ENCODE results near the gene ZMYND11. TPM values are rescaled to one million over a fixed set of nuclear protein-coding genes. Genes with fewer than 3 reads are reported as not detected.

ZMYND11 gene
- total and polyA plus RNA-seq, 12 donors: 23.6 to 153 (median 63.6) TPM

DNA sequence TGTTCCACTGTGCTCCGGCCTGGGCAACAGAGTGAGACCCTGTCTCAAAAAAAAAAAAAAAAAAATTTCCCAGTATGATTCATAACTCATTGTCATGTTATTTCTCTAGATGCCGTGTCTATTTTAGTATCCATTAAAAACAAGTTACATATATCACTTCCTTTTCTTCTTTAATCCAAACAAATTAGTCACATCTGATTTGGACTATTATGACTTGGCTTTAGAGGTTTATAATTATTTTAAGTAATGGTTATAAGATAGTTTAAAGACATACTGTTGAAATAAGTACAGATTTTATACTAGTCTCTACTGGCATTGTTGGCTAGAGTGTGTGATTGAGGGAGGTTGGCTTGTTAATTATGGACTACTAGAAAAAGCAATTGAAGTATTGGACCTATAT is 53.3 kb downstream of the ZMYND11 start:
- Histone ChIP-seq H3K4me1 (replicated peaks in 1 of 2) (peaks cover 0 to 13% of the 10 kb centered on the region in 2 donors), H3K4me3 (no peak overlapping the region), H3K27ac (no peak overlapping the region), H3K36me3 (replicated peaks in 1 of 2) (no peaks in the 10 kb centered on the region), H3K27me3 (no peaks in the 10 kb centered on the region), H3K9me3 (replicated peaks in 1 of 3) (peaks cover 0 to 10% (median 0%) of the 10 kb centered on the region in 3 donors)
- TF ChIP-seq, protein P1, sequence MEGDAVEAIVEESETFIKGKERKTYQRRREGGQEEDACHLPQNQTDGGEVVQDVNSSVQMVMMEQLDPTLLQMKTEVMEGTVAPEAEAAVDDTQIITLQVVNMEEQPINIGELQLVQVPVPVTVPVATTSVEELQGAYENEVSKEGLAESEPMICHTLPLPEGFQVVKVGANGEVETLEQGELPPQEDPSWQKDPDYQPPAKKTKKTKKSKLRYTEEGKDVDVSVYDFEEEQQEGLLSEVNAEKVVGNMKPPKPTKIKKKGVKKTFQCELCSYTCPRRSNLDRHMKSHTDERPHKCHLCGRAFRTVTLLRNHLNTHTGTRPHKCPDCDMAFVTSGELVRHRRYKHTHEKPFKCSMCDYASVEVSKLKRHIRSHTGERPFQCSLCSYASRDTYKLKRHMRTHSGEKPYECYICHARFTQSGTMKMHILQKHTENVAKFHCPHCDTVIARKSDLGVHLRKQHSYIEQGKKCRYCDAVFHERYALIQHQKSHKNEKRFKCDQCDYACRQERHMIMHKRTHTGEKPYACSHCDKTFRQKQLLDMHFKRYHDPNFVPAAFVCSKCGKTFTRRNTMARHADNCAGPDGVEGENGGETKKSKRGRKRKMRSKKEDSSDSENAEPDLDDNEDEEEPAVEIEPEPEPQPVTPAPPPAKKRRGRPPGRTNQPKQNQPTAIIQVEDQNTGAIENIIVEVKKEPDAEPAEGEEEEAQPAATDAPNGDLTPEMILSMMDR (IDR thresholded peaks at IDR 0.05): no peak
- TF ChIP-seq POLR2A (IDR thresholded peaks at IDR 0.05): no peak
- WGBS, 4 donors: 63 to 70% (median 67%) methylated on average over 2 of the region's 2 CpGs
- intact Hi-C loops (cut with DNase I): no loop called here
- DNase-seq: no peak

DNA sequence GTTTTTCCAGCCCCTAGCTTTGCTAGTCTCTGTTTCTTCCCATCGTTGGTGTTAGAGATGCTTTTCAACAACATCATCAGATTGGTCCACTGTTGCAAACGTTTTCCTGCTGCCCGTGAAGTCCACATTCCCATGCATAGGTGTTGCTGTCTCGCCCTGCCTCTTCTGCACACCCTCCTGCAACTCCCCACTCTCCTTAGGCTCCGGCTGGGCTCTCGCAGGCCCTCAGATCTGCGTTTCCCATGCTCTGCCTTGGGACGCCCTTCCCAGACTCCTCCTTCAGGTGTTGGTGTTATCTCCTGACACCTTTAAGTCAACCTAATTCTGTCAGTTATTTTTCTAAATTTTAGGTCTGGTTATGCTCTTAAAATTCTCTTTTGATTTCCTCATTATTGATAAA is 55.0 kb downstream of the ZMYND11 start:
- no peak for DNase-seq
- no peak for TF ChIP-seq POLR2A (IDR thresholded peaks at IDR 0.05)
- TF ChIP-seq, protein P1 (IDR thresholded peaks at IDR 0.05): no peak
- intact Hi-C loops (cut with DNase I): no loop called here
- 91 to 97% (median 95%) methylated on average over 8 of the region's 8 CpGs for WGBS, 4 donors
- Histone ChIP-seq H3K9me3 (replicated peaks in 1 of 3) (no peaks in the 10 kb centered on the region), H3K36me3 (replicated peaks in 1 of 2) (no peaks in the 10 kb centered on the region), H3K27me3 (no peaks in the 10 kb centered on the region), H3K27ac (no peak overlapping the region), H3K4me3 (no peak overlapping the region), H3K4me1 (replicated peaks in 1 of 2) (peaks cover 0 to 13% of the 10 kb centered on the region in 2 donors)

DNA sequence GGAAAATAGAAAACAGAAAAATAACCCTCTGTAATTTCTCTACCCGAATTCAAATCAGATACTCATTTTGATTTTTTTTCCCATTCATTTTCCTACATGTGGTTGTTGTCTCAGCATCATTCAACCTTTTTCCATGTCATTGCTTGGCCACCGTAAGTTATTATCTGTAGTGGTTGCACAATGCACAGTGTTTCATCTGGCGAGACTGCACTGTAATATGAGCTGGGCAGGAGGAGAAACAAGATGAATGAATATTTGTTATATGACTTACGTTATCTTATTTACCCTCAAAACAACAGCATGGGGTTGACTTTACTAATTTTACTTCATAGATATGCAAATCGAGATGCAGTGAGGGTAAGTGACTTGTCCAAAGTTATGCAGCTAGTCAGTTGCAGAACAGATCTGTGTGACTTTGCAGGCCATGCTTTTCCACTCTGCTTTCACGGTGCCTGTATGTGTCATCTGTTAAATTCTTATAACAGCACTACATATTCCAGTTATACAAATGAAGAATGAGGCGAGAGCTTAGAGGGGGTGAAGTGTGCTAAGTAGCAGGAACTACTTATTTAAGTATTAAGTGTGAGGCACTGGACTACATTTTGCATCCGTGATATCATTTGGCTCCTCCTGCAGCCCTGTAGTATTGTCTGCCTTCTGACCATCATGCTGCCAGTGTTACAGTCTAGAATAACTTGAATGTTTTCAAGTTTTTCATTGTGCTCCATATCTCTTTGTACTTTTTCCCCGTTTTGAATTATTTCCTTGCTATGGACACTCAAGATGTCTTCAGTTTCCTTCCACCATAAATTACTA is 56.7 kb downstream of the ZMYND11 start:
- intact Hi-C loops (cut with DNase I): no loop called here
- DNase-seq: peak; percentile 28 to 75 (median 66)

DNA sequence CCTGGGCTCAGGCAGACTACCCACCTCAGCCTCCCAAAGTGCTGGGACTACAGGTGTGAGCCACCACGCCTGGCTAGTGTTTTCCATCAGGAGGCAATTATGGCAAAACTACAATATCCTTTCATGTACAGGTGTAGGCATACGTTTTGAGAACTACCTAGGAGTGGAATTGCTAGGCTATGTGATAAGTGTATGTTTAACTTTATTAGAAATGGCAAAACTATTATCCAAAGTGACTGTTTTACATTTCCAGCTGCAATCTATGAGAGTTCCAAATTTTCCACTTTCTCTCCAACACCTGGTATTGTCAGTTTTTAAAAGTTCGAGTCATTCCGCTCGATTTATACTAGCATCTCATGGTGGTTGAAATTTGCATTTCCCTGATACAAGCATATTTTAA is 59.0 kb downstream of the ZMYND11 start:
- H3K27me3 ChIP-seq: no peaks in the 10 kb centered on the region
- H3K27ac ChIP-seq: no peak overlapping the region
- WGBS, 4 donors: 95 to 100% (median 97%) methylated on average over 5 of the region's 5 CpGs
- no peak overlapping the region for H3K4me3 ChIP-seq
- H3K4me1 ChIP-seq (replicated peaks in 1 of 2): peaks cover 0 to 13% of the 10 kb centered on the region in 2 donors
- no peak for TF ChIP-seq POLR2A (IDR thresholded peaks at IDR 0.05)
- TF ChIP-seq, protein P1 (IDR thresholded peaks at IDR 0.05): no peak
- no peak for DNase-seq
- intact Hi-C loops (cut with DNase I): no loop called here
- no peaks in the 10 kb centered on the region for H3K36me3 ChIP-seq (replicated peaks in 1 of 2)
- no peaks in the 10 kb centered on the region for H3K9me3 ChIP-seq (replicated peaks in 1 of 3)

More for the DNA sequence above, 56.7 kb downstream of the ZMYND11 start:
- WGBS, 4 donors: 49 to 53% (median 49%) methylated on average over 9 of the region's 9 CpGs
- peak overlapping the region in 3 of 5 donors; percentile 6 to 53 (median 18) for H3K27ac ChIP-seq
- H3K27me3 ChIP-seq: no peaks in the 10 kb centered on the region
- TF ChIP-seq, protein P1 (IDR thresholded peaks at IDR 0.05): no peak
- TF ChIP-seq POLR2A (IDR thresholded peaks at IDR 0.05): no peak
- no peak overlapping the region for H3K4me3 ChIP-seq
- peaks cover 0 to 13% of the 10 kb centered on the region in 2 donors for H3K4me1 ChIP-seq (replicated peaks in 1 of 2)
- H3K36me3 ChIP-seq (replicated peaks in 1 of 2): no peaks in the 10 kb centered on the region
- H3K9me3 ChIP-seq (replicated peaks in 1 of 3): no peaks in the 10 kb centered on the region
